ENCODE measurements around the gene STK11.

Gene STK11

DNA sequence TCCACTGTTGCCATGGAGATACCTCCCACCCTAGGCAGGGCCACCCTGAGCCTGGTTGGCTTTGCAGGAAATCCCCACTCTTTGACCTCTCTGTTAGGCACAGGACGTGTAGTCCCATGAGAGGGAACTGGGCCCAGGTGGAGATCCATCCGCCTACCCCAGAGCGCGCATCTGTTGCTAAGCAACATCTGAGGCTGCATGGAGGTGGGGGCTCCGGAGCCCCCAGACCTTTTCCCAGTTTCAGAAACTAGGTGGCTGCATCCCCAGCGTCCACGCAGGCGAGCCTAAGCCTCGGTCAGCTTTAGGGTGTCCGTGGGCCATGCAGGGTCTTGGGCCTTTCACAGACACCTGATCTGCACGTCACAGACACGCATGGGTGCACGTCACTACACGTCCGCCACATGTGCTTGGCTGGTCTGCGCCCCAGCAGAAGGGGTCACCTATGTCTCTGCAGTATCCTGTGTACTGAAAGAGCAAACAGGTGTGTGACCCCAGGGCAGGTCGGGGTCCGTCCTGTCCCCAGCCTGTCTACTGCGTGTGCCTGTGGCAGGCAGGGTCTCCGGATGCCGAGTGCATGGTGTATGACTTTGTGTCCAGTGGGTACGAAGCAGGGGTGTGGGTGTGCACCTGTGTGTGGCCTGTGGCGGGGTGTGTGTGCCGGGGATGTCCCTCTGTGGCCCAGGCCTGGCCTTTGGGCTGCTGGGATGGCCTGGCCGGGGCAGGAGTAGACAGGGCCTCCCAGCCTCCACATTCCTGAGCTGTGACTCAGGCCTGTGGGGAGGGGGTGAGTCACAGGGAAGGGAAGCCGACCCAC, 59.4 kb downstream of the STK11 start:
- peak; percentile 85 for DNase-seq (ENCODE audit: low read depth)
- H3K4me3 ChIP-seq (replicated peaks; ENCODE audit: low read depth, low read length), result no peak overlapping the region
- TF ChIP-seq, protein P1, sequence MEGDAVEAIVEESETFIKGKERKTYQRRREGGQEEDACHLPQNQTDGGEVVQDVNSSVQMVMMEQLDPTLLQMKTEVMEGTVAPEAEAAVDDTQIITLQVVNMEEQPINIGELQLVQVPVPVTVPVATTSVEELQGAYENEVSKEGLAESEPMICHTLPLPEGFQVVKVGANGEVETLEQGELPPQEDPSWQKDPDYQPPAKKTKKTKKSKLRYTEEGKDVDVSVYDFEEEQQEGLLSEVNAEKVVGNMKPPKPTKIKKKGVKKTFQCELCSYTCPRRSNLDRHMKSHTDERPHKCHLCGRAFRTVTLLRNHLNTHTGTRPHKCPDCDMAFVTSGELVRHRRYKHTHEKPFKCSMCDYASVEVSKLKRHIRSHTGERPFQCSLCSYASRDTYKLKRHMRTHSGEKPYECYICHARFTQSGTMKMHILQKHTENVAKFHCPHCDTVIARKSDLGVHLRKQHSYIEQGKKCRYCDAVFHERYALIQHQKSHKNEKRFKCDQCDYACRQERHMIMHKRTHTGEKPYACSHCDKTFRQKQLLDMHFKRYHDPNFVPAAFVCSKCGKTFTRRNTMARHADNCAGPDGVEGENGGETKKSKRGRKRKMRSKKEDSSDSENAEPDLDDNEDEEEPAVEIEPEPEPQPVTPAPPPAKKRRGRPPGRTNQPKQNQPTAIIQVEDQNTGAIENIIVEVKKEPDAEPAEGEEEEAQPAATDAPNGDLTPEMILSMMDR (IDR thresholded peaks at IDR 0.05; ENCODE audit: low read length, missing control alignments), result no peak

- peak overlapping the region; percentile 49 for H3K4me3 ChIP-seq (replicated peaks; ENCODE audit: low read depth, low read length)
- TF ChIP-seq, protein P1 (IDR thresholded peaks at IDR 0.05; ENCODE audit: low read length, missing control alignments), result no peak
- DNase-seq (ENCODE audit: low read depth), result peak; percentile 66
These were observed 60.1 kb downstream of the STK11 start for GRCh38 chr19:1265615-1266128.

GRCh38 chr19:1266129-1266915, 60.7 kb downstream of the STK11 start:
- peak; percentile 84 for DNase-seq (ENCODE audit: low read depth)
- TF ChIP-seq, protein P1 (IDR thresholded peaks at IDR 0.05; ENCODE audit: low read length, missing control alignments), result no peak
- H3K4me3 ChIP-seq (replicated peaks; ENCODE audit: low read depth, low read length), result peak overlapping the region; percentile 49

GRCh38 chr19:1266916-1267476, 61.4 kb downstream of the STK11 start:
- DNase-seq (ENCODE audit: low read depth), result peak; percentile 58
- H3K4me3 ChIP-seq (replicated peaks; ENCODE audit: low read depth, low read length), result peak overlapping the region; percentile 49
- TF ChIP-seq, protein P1 (IDR thresholded peaks at IDR 0.05; ENCODE audit: low read length, missing control alignments), result peak; percentile 55

DNA sequence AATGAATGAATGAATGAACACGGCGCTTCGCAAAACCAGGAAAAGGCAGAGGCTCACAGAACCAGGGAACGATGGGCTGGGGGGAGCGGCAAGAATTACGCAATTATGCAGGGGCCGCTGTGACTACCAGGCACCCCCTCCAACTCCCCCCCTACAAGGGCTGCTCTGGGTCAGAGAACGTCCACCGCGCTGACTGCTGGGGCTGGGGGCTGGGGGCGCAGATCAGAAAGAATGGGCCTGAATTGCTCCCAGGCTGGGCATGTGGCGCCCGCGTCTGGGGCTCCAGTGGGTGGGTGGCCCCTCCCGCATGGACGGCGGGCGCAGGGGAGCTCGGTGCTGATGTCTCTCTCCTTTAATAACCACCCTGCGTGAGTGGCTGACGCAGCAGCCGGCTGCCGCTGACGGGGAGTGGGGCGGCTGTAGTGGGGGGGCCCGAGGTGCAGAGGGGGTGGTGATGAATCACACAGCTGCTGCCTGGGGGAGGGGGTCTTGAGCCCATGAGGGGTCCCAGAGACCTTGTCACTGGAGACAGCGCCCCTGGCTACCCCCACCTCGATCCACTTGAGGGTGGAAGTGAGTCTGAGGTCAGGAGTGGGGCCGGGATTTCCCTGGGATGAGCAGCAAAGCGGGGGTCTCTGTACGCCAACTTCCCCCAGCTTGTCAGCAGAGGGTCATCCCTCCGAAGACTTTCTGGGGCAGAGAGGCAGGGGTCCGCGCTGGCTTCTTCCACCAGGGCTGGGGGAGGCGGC, 62.1 kb downstream of the STK11 start:
- no peak for DNase-seq (ENCODE audit: low read depth)
- no peak overlapping the region for H3K4me3 ChIP-seq (replicated peaks; ENCODE audit: low read depth, low read length)
- TF ChIP-seq, protein P1 (IDR thresholded peaks at IDR 0.05; ENCODE audit: low read length, missing control alignments), result no peak

Data from fibroblast of pulmonary artery (primary cell).